Measurements from ENCODE around the gene NTM.

Gene NTM

DNA sequence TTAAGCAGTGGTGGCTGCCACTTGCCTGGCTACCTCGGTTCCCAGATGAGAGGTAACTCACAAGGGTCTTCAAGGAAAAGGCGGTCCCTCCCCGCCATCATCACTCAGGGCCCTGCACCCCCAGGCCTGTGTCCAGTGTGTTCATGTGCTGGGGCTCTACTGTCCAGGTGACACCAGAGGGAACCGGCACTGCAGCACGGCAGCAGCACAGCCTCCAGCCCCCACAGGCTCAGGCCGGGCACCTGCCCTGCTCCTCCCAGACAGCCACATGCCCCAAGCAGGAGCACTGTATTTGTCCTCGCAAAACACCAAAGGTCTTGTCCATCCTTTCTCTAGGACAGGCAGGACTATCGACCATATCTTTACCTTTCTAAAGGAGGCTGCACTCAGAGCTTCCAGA is 982.1 kb downstream of the NTM start:
- Histone ChIP-seq H3K27ac (ENCODE audit: low read depth, low read length, poor library complexity, severe bottlenecking) (no peak overlapping the region), H3K9me3 (ENCODE audit: low read length) (no peaks in the 10 kb centered on the region), H3K4me2 (ENCODE audit: low read length) (no peak overlapping the region), H2AFZ (ENCODE audit: low read length) (no peak overlapping the region), H4K20me1 (ENCODE audit: insufficient read depth, low read length) (no peaks in the 10 kb centered on the region), H3K9me2 (ENCODE audit: low read depth, low read length) (no peaks in the 10 kb centered on the region), H3K4me3 (ENCODE audit: low read depth, low read length, poor library complexity, severe bottlenecking) (no peak overlapping the region), H3K79me2 (ENCODE audit: insufficient read depth, low read length) (no peaks in the 10 kb centered on the region), H3K27me3 (ENCODE audit: insufficient read depth, low read length) (no peaks in the 10 kb centered on the region), H3K4me1 (ENCODE audit: insufficient read depth, low read length, severe bottlenecking) (no peaks in the 10 kb centered on the region), H3F3A (ENCODE audit: insufficient read depth, low read length) (no peaks in the 10 kb centered on the region), H3K9ac (ENCODE audit: low read length) (no peak overlapping the region), H3K36me3 (ENCODE audit: insufficient read depth, low read length) (no peaks in the 10 kb centered on the region)
- no peak for TF ChIP-seq EZH2 (IDR thresholded peaks at IDR 0.05; ENCODE audit: borderline replicate concordance, low read length)
- TF ChIP-seq, protein P1, sequence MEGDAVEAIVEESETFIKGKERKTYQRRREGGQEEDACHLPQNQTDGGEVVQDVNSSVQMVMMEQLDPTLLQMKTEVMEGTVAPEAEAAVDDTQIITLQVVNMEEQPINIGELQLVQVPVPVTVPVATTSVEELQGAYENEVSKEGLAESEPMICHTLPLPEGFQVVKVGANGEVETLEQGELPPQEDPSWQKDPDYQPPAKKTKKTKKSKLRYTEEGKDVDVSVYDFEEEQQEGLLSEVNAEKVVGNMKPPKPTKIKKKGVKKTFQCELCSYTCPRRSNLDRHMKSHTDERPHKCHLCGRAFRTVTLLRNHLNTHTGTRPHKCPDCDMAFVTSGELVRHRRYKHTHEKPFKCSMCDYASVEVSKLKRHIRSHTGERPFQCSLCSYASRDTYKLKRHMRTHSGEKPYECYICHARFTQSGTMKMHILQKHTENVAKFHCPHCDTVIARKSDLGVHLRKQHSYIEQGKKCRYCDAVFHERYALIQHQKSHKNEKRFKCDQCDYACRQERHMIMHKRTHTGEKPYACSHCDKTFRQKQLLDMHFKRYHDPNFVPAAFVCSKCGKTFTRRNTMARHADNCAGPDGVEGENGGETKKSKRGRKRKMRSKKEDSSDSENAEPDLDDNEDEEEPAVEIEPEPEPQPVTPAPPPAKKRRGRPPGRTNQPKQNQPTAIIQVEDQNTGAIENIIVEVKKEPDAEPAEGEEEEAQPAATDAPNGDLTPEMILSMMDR (IDR thresholded peaks at IDR 0.05; ENCODE audit: low read length), result no peak

DNA sequence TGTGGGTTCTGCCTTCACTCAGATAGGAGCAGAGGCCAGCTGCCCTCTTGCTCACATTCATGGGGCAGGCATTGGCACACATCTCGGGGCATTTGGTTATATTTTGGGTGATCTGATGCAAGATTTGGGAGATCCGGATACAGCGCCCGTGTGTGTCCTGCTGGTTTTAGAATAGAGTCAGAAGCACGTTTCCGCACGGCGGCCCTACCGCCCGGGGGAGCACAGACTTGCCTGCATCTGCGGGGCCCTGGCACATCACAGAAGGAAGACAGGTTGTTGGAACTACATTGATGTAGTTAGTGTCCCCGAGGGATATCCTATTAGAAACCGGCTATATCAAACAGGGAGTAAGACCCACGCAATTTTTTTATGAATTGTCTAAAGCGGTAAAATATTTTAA is 982.8 kb downstream of the NTM start:
- Histone ChIP-seq H4K20me1 (ENCODE audit: insufficient read depth, low read length) (no peaks in the 10 kb centered on the region), H3K9me3 (ENCODE audit: low read length) (no peaks in the 10 kb centered on the region), H2AFZ (ENCODE audit: low read length) (no peak overlapping the region), H3F3A (ENCODE audit: insufficient read depth, low read length) (no peaks in the 10 kb centered on the region), H3K36me3 (ENCODE audit: insufficient read depth, low read length) (no peaks in the 10 kb centered on the region), H3K9ac (ENCODE audit: low read length) (no peak overlapping the region), H3K79me2 (ENCODE audit: insufficient read depth, low read length) (no peaks in the 10 kb centered on the region), H3K27ac (ENCODE audit: low read depth, low read length, poor library complexity, severe bottlenecking) (no peak overlapping the region), H3K9me2 (ENCODE audit: low read depth, low read length) (no peaks in the 10 kb centered on the region), H3K4me3 (ENCODE audit: low read depth, low read length, poor library complexity, severe bottlenecking) (no peak overlapping the region), H3K4me2 (ENCODE audit: low read length) (no peak overlapping the region), H3K4me1 (ENCODE audit: insufficient read depth, low read length, severe bottlenecking) (no peaks in the 10 kb centered on the region), H3K27me3 (ENCODE audit: insufficient read depth, low read length) (no peaks in the 10 kb centered on the region)
- no peak for TF ChIP-seq EZH2 (IDR thresholded peaks at IDR 0.05; ENCODE audit: borderline replicate concordance, low read length)
- TF ChIP-seq, protein P1 (IDR thresholded peaks at IDR 0.05; ENCODE audit: low read length), result no peak

DNA sequence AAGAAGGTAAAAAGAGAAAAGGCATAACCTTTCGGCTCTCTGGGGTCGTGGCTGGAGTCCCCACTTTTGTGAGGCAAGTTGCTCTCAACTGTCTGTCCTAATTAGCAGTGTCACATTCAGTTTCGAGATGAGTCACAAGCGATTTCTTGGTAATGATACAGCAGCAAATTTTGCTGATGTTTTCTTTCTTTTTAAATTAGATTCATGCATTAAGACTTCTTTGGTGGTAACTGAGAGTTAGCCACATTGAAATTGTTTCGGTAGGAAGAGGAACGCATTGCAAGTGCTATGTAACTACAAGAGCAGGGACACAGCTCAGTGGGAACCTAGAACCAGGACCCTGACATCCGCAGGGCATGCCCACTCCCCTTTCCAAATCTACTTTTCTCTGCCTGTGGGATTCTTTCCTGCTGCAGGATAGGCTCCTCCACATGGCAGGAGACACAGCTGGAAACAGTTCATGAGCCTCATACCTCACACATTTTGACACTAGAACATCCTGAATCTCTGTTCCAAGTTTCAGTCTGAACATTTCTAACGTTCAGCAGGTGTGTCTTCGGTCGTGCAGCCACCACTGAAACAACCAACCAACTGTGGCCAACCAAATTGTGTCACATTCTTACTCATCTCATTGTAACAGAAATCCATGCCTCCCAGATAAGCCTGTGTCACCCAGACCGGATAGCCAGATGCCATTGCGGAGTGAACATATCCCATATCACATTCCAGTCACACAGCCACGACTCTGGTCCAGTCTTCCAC is 987.6 kb downstream of the NTM start:
- Histone ChIP-seq H3K9me3 (ENCODE audit: low read length) (no peaks in the 10 kb centered on the region), H3K27me3 (ENCODE audit: insufficient read depth, low read length) (no peaks in the 10 kb centered on the region), H2AFZ (ENCODE audit: low read length) (no peak overlapping the region), H3K4me3 (ENCODE audit: low read depth, low read length, poor library complexity, severe bottlenecking) (no peak overlapping the region), H3K9me2 (ENCODE audit: low read depth, low read length) (no peaks in the 10 kb centered on the region), H3K4me2 (ENCODE audit: low read length) (no peak overlapping the region), H4K20me1 (ENCODE audit: insufficient read depth, low read length) (no peaks in the 10 kb centered on the region), H3F3A (ENCODE audit: insufficient read depth, low read length) (no peaks in the 10 kb centered on the region), H3K79me2 (ENCODE audit: insufficient read depth, low read length) (no peaks in the 10 kb centered on the region), H3K4me1 (ENCODE audit: insufficient read depth, low read length, severe bottlenecking) (no peaks in the 10 kb centered on the region), H3K9ac (ENCODE audit: low read length) (no peak overlapping the region), H3K27ac (ENCODE audit: low read depth, low read length, poor library complexity, severe bottlenecking) (no peak overlapping the region), H3K36me3 (ENCODE audit: insufficient read depth, low read length) (no peaks in the 10 kb centered on the region)
- TF ChIP-seq, protein P1 (IDR thresholded peaks at IDR 0.05; ENCODE audit: low read length), result no peak
- TF ChIP-seq EZH2 (IDR thresholded peaks at IDR 0.05; ENCODE audit: borderline replicate concordance, low read length), result no peak

Measured in OCI-LY1 (cell line).